A549 (cell line): ENCODE measurements around the gene MVK. TPM values are rescaled to one million over a fixed set of nuclear protein-coding genes. Genes with fewer than 3 reads are reported as not detected.

ENCODE experiments used
- ATAC-seq, 2 experiments: fragments of 200-7000 bp in 1 of 2; fragments of >200 bp in 1 of 2; cut with Nextera tagmentation in 1 of 2; cut with Tn5 transposase in 1 of 2; 3 replicates each; pipeline versions ENCODE4 v1.8.0 to v1.9.1; 2018 to 2020; ENCODE audit warnings: mild to moderate bottlenecking in 1 of 2, moderate library complexity in 1 of 2
- CTCF ChIA-PET: fragments of 300-600 bp; sonication (Branson Sonifier 250); formaldehyde crosslinking; extraction: SDS; loops from one replicate; lab custom pipeline; 2021; ENCODE audit warnings: antibody characterized with exemption, inconsistent platforms; lab: Yijun Ruan, JAX
- POLR2A ChIA-PET: fragments of 350-600 bp; formaldehyde crosslinking; extraction: SDS; loops from one replicate; lab custom pipeline; 2021; ENCODE audit warnings: antibody characterized with exemption, inconsistent platforms; lab: Yijun Ruan, JAX
- DNase-seq, 2 experiments: peaks; one replicate each; pipeline versions ENCODE4 v3.0.0 to v3.0.0-alpha.2; 2011 to 2016; ENCODE audit warnings: low read depth in 1 of 2, low spot score in 1 of 2
- FAIRE-seq: peaks from 2 replicates; lab custom pipeline; 2011; peaks lifted over from hg19 to GRCh38; lab: Jason Lieb, UNC
- H3K27ac ChIP-seq, 2 experiments: fragments of >200 bp; sonication (Bioruptor Twin); formaldehyde crosslinking; 3 replicates each; pipeline ENCODE4 v1.5.1; 2016 to 2017
- H3K4me1 ChIP-seq: fragments of >200 bp; sonication (Bioruptor Twin); formaldehyde crosslinking; 3 replicates; pipeline ENCODE4 v1.6.1; 2016
- H3K4me2 ChIP-seq: fragments of >200 bp; sonication (Bioruptor Twin); formaldehyde crosslinking; 3 replicates; pipeline ENCODE4 v1.6.1; 2016
- H3K4me3 ChIP-seq: fragments of >200 bp; sonication (Bioruptor Twin); formaldehyde crosslinking; 3 replicates; pipeline ENCODE4 v1.5.1; 2016
- H3K9me3 ChIP-seq: fragments of >200 bp; sonication (Bioruptor Twin); formaldehyde crosslinking; 3 replicates; pipeline ENCODE4 v1.6.1; 2016
- BCL3 ChIP-seq: fragments of >200 bp; sonication (Bioruptor Twin); formaldehyde crosslinking; IDR thresholded peaks from 3 replicates; pipeline ENCODE4 v1.6.1; 2016
- BHLHE40 ChIP-seq: IDR thresholded peaks from 2 replicates; pipeline ENCODE4 v1.6.1; 2012; ENCODE audit warnings: low read depth, low read length, inconsistent platforms
- CBX2 ChIP-seq: fragments of 200-600 bp; sonication (generic); IDR thresholded peaks from 2 replicates; pipeline ENCODE4 v1.6.1; 2016; ENCODE audit warnings: low read depth, mild to moderate bottlenecking, borderline replicate concordance
- CBX8 ChIP-seq: fragments of 200-600 bp; sonication (generic); IDR thresholded peaks from 2 replicates; pipeline ENCODE4 v1.6.1; 2016
- CEBPB ChIP-seq, 2 experiments: fragments of >200 bp in 1 of 2; sonication (Bioruptor Twin) in 1 of 2; formaldehyde crosslinking in 1 of 2; IDR thresholded peaks; 2 replicates each; pipeline ENCODE4 v1.6.1; 2012 to 2016
- CTCF ChIP-seq: fragments of >200 bp; sonication (Bioruptor Twin); formaldehyde crosslinking; IDR thresholded peaks from 3 replicates; pipeline ENCODE4 v1.5.1; 2016
- EHMT2 ChIP-seq: fragments of 200-600 bp; sonication (generic); IDR thresholded peaks from 2 replicates; pipeline ENCODE4 v1.6.1; 2016; ENCODE audit warnings: antibody characterized with exemption, low read depth, mild to moderate bottlenecking, moderate library complexity
- FOSL2 ChIP-seq, 2 experiments: fragments of 450-650 bp in 1 of 2; fragments of >200 bp in 1 of 2; sonication (Bioruptor Twin) in 1 of 2; formaldehyde crosslinking; IDR thresholded peaks; 2 replicates each; pipeline versions ENCODE4 v1.5.0 to v1.6.1; 2016 to 2020; ENCODE audit warnings: mild to moderate bottlenecking in 1 of 2, moderate library complexity in 1 of 2
- HEYL ChIP-seq: fragments of 250-450 bp; sonication (Bioruptor Pico); IDR thresholded peaks from 2 replicates; pipeline ENCODE4 v1.8.0; 2021; ENCODE audit warnings: mild to moderate bottlenecking, moderate library complexity
- JUN ChIP-seq, 2 experiments: fragments of >200 bp; sonication (Bioruptor Twin); formaldehyde crosslinking; IDR thresholded peaks; 2 replicates in 1 of 2; 3 replicates in 1 of 2; pipeline ENCODE4 v1.6.1; 2016 to 2017
- JUNB ChIP-seq: fragments of >200 bp; sonication (Bioruptor Twin); formaldehyde crosslinking; IDR thresholded peaks from 2 replicates; pipeline ENCODE4 v1.6.1; 2016
- KDM1A ChIP-seq: fragments of 200-600 bp; sonication (generic); IDR thresholded peaks from 2 replicates; pipeline ENCODE4 v1.6.1; 2016; ENCODE audit warnings: low read depth, mild to moderate bottlenecking
- MAFK ChIP-seq: fragments of 450-650 bp; IDR thresholded peaks from 2 replicates; pipeline ENCODE4 v1.6.1; 2014; ENCODE audit not compliant: partially characterized antibody
- NPAS2 ChIP-seq: fragments of 250-450 bp; sonication (Bioruptor Pico); IDR thresholded peaks from 2 replicates; pipeline ENCODE4 v1.8.0; 2022; ENCODE audit warnings: mild to moderate bottlenecking, moderate library complexity, borderline replicate concordance
- POLR2AphosphoS2 ChIP-seq: conservative IDR thresholded peaks from 2 replicates; pipeline ENCODE4 v1.6.1; 2012; ENCODE audit warnings: low read length, improper control_type of control experiment, inconsistent platforms
- RARB ChIP-seq: fragments of 250-450 bp; sonication (Bioruptor Pico); IDR thresholded peaks from 2 replicates; pipeline ENCODE4 v1.8.0; 2021; ENCODE audit warnings: mild to moderate bottlenecking, moderate library complexity
- RFX5 ChIP-seq: fragments of 450-650 bp; IDR thresholded peaks from 2 replicates; pipeline ENCODE4 v1.7.1; 2014; ENCODE audit warnings: antibody characterized with exemption, mild to moderate bottlenecking, moderate library complexity
- RNF2 ChIP-seq: fragments of 200-600 bp; sonication (generic); IDR thresholded peaks from 2 replicates; pipeline ENCODE4 v1.6.1; 2016; ENCODE audit warnings: low read depth, mild to moderate bottlenecking, antibody characterized with exemption, moderate library complexity, borderline replicate concordance
- TFCP2L1 ChIP-seq: fragments of 250-450 bp; sonication (Bioruptor Pico); IDR thresholded peaks from 2 replicates; pipeline ENCODE4 v1.5.0; 2021; ENCODE audit warnings: mild to moderate bottlenecking
- TP53 ChIP-seq: fragments of 250-450 bp; sonication (Bioruptor Pico); IDR thresholded peaks from 2 replicates; pipeline ENCODE4 v1.5.0; 2021; ENCODE audit warnings: mild to moderate bottlenecking, moderate library complexity
- ZFP36 ChIP-seq: fragments of 450-650 bp; IDR thresholded peaks from 2 replicates; pipeline ENCODE4 v1.6.1; 2014; ENCODE audit warnings: borderline replicate concordance; ENCODE audit not compliant: partially characterized antibody
- WGBS: methylation state at CpG from one replicate; pipeline ENCODE4 v1.1.6; 2017; ENCODE audit errors: missing lambda C conversion rate; 5-methylcytosine and 5-hydroxymethylcytosine counted together
- polyA plus RNA-seq, 4 experiments: library from polyadenylated mRNA; depleted of rRNA in 3 of 4; stranded (reverse); fragments of >200 nt; fragmentation: RNase III in 1 of 4; extraction: RNeasy Plus Mini Kit Qiagen cat#74134 plus additional on column Dnase treatment in 1 of 4; gene quantifications; 2 replicates in 3 of 4; 3 replicates in 1 of 4; pipeline ENCODE4 v1.2.3, GENCODE V29; 2011 to 2017
- TF ChIP-seq, protein P1 (sequence below): fragments of 200-600 bp; sonication (generic); IDR thresholded peaks from 2 replicates; pipeline ENCODE4 v1.6.1; 2016; ENCODE audit warnings: antibody characterized with exemption, mild to moderate bottlenecking, moderate library complexity
- TF ChIP-seq, protein P2 (sequence below): fragments of >200 bp; sonication (Bioruptor Twin); formaldehyde crosslinking; IDR thresholded peaks from 2 replicates; pipeline ENCODE4 v1.6.1; 2016

MVK gene
- polyA plus RNA-seq, 2 of the 4 experiments (the other 2 are of a cell fraction), result 5.9 to 14.8 TPM

- TF ChIP-seq CTCF, result no peak
Measured at GRCh38 chr12:109538191-109538863, 35.3 kb upstream of the MVK start (continued).

DNA sequence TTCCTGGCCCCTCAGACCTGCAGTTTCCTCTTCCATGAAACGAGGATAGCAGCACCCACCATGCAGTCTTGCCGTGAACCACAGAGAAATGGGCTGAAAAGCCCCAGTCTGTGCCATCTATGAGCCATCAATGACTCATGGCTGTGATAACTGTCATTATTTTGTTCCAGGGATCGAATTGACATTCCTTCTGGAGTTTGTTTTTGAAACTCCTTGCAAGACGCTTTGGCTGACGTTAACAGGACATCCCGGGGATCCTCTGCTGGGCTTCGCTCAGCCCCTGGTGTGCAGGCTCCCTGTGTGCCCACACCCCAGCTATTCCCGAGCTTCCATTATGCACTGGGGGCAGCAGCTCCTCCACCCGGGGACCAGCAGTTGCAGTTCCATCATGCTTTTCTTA is 34.1 kb upstream of the MVK start:
- Histone ChIP-seq H3K4me2 (no peak overlapping the region), H3K4me1 (no peaks in the 10 kb centered on the region), H3K4me3 (no peak overlapping the region), H3K9me3 (no peaks in the 10 kb centered on the region), H3K27ac (no peak overlapping the region)
- 37% methylated on average over 9 of the region's 9 CpGs for WGBS
- ChIA-PET POLR2A (no interaction called here), CTCF (interaction anchor here (1.0 to 1.6 kb wide), 6 partner anchors 21 to 306 kb away, joined by 3 to 4 read pairs (median 4); no protein-coding TSS in a partner anchor)
- DNase-seq (no peak), FAIRE-seq (no peak), ATAC-seq (no peak)
- TF ChIP-seq FOSL2 (IDR thresholded peaks at IDR 0.05) (0 out of 2 replicates have a peak, but pooled peaks have one; percentile 13), FOSL2 (CRISPR knock-in tag; IDR thresholded peaks at IDR 0.05) (no peak), TP53 (CRISPR knock-in tag) (no peak), BHLHE40 (no peak), TFCP2L1 (no peak)

DNA sequence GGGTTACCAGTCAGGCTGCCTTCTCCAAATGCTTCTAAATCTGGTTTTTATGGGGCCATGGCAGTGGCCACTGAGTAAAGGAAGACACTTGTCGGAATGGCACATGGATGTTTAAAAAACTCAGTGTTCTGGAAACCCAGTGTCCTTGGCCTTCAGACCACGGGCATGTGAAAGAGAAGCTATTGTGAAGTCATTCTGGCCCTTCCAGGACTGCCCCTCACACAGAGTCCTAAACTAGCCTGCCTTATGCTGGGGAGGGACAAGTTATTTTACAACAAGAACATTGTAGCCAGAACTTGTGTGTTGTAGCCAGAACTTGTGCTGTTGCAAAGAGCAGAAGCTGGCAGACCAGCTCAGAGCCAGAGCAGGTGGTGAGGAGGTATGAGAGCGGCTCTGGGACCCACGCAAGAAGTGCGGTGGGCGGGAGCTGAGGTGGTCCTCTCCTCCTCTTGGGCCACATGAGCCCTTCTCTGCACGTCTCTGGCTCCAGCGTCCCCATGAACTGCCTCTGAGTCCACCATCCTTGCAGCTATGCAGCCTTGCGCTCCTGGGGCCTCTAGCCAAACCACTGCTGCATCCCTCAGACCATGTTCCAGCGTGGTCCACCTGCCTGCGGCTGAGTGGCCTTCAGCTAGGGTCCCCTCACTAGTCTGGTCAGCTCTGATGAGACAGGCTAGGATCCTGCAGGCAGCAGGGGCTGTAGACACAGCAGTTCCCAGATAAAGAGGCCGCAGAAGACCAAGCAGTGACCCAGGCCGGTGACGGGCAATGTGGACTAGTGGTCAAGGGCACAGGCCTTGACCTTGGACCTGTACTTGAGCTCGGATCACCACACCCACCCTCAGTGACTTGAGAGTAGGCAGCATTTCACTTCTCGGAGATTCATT is 32.8 kb upstream of the MVK start:
- DNase-seq, result no peak
- ChIA-PET CTCF (interaction anchor here (0.9 to 1.9 kb wide), 8 partner anchors 14 to 233 kb away, joined by 3 to 6 read pairs (median 4); no protein-coding TSS in a partner anchor), POLR2A (no interaction called here)
- FAIRE-seq, result no peak
- Histone ChIP-seq H3K4me2 (no peak overlapping the region), H3K27ac (no peak overlapping the region), H3K4me1 (peaks cover 6% of the 10 kb centered on the region; the same call in 2 of the 3 replicates), H3K4me3 (no peak overlapping the region), H3K9me3 (no peaks in the 10 kb centered on the region)
- 84% methylated on average over 14 of the region's 16 CpGs for WGBS
- TF ChIP-seq BCL3 (no peak), KDM1A (no peak), NPAS2 (CRISPR knock-in tag) (no peak), EHMT2 (no peak), RARB (CRISPR knock-in tag) (no peak), MAFK (no peak), JUN (IDR thresholded peaks at IDR 0.05) (no peak), ZFP36 (no peak), RNF2 (no peak), HEYL (CRISPR knock-in tag) (no peak), POLR2AphosphoS2 (no peak), CBX2 (no peak), CBX8 (no peak), RFX5 (no peak), CEBPB (IDR thresholded peaks at IDR 0.05) (no peak), JUNB (no peak), TP53 (CRISPR knock-in tag) (no peak)
- TF ChIP-seq, protein P1, sequence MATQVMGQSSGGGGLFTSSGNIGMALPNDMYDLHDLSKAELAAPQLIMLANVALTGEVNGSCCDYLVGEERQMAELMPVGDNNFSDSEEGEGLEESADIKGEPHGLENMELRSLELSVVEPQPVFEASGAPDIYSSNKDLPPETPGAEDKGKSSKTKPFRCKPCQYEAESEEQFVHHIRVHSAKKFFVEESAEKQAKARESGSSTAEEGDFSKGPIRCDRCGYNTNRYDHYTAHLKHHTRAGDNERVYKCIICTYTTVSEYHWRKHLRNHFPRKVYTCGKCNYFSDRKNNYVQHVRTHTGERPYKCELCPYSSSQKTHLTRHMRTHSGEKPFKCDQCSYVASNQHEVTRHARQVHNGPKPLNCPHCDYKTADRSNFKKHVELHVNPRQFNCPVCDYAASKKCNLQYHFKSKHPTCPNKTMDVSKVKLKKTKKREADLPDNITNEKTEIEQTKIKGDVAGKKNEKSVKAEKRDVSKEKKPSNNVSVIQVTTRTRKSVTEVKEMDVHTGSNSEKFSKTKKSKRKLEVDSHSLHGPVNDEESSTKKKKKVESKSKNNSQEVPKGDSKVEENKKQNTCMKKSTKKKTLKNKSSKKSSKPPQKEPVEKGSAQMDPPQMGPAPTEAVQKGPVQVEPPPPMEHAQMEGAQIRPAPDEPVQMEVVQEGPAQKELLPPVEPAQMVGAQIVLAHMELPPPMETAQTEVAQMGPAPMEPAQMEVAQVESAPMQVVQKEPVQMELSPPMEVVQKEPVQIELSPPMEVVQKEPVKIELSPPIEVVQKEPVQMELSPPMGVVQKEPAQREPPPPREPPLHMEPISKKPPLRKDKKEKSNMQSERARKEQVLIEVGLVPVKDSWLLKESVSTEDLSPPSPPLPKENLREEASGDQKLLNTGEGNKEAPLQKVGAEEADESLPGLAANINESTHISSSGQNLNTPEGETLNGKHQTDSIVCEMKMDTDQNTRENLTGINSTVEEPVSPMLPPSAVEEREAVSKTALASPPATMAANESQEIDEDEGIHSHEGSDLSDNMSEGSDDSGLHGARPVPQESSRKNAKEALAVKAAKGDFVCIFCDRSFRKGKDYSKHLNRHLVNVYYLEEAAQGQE, result no peak
- TF ChIP-seq, protein P2, sequence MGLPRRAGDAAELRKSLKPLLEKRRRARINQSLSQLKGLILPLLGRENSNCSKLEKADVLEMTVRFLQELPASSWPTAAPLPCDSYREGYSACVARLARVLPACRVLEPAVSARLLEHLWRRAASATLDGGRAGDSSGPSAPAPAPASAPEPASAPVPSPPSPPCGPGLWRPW, result no peak
- no peak for ATAC-seq
